Ovary (tissue), 3 donors: ENCODE data around the gene CRMP1.

ENCODE experiments used
- CTCF ChIP-seq, 3 donors: fragments of 450-650 bp in 2 of 3; fragments of 200-600 bp in 1 of 3; IDR thresholded peaks; one replicate each; pipeline versions ENCODE4 v1.5.1 to v1.8.0; 2016 to 2022; ENCODE audit warnings: antibody characterized with exemption in 3 of 3, mild to moderate bottlenecking in 1 of 3
- POLR2A ChIP-seq: fragments of 450-650 bp; IDR thresholded peaks from one replicate; pipeline ENCODE4 v1.6.1; 2017; ENCODE audit warnings: antibody characterized with exemption, mild to moderate bottlenecking, moderate library complexity
- donor health status: DM: no; HTN: no; CAD: no.

GRCh38 chr4:5788144-5788543 lies 104.7 kb downstream of the CRMP1 start:
- TF ChIP-seq CTCF (IDR thresholded peaks at IDR 0.05) (no peak), POLR2A (no peak)
